ENCODE results near the gene MUTYH.

GRCh38 chr1:45383191-45383590 lies 43.0 kb upstream of the MUTYH start:
- TF ChIP-seq POLR2A (IDR thresholded peaks at IDR 0.05) = no peak
- TF ChIP-seq CTCF (IDR thresholded peaks at IDR 0.05) = no peak
- TF ChIP-seq POLR2AphosphoS5 (IDR thresholded peaks at IDR 0.05) = no peak
- no peak for TF ChIP-seq EP300 (IDR thresholded peaks at IDR 0.05)

Data from gastroesophageal sphincter (tissue), 3 donors.